Activated CD4-positive, alpha-beta T cell treated with anti-CD3 and anti-CD28 coated beads, Interleukin-2, amount 10 ng/mL, durations not matched to agents 24 days and 14 days (primary cell): ENCODE measurements around the gene KIAA0319L. TPM values are rescaled to one million over a fixed set of nuclear protein-coding genes. Genes with fewer than 3 reads are reported as not detected.
A peak's percentile ranks its signal among the peaks of the same experiment; 100 is the strongest.

Experiments
- DNase-seq: peaks from one replicate; pipeline ENCODE4 v3.0.0; 2022
- H3K27ac Mint-ChIP-seq: one replicate; pipeline ENCODE4 v1.8.0; 2022; ENCODE audit warnings: mild to moderate bottlenecking, mixed read lengths
- H3K27me3 Mint-ChIP-seq: one replicate; pipeline ENCODE4 v1.8.0; 2022; ENCODE audit warnings: mixed read lengths
- H3K36me3 Mint-ChIP-seq: one replicate; pipeline ENCODE4 v1.8.0; 2022; ENCODE audit warnings: low read depth, mild to moderate bottlenecking, mixed read lengths
- H3K4me1 Mint-ChIP-seq: one replicate; pipeline ENCODE4 v1.8.0; 2021; ENCODE audit warnings: mixed read lengths
- H3K4me3 Mint-ChIP-seq: one replicate; pipeline ENCODE4 v1.8.0; 2022; ENCODE audit warnings: mild to moderate bottlenecking, moderate library complexity, mixed read lengths
- H3K9me3 Mint-ChIP-seq: one replicate; pipeline ENCODE4 v1.8.0; 2021; ENCODE audit warnings: mixed read lengths
- intact Hi-C: fragments of 100-400 bp; cut with micrococcal nuclease; formaldehyde crosslinking; loops from one replicate; pipeline ENCODE4 v1.15.1; 2023
- total RNA-seq: library from RNA; stranded (reverse); gene quantifications from 2 replicates; pipeline ENCODE4 v1.2.3, GENCODE V29; 2022

The KIAA0319L gene
- 35.2 and 35.3 TPM in 2 replicates for total RNA-seq

- Mint-ChIP-seq H3K4me1 (peaks cover 46% of the 10 kb centered on the region), H3K4me3 (peak within 1 kb of the TSS; percentile 98), H3K9me3 (no peaks in the 10 kb centered on the region), H3K27me3 (no peaks in the 10 kb centered on the region), H3K27ac (peak within 1 kb of the TSS; percentile 98), H3K36me3 (peaks cover 29% of the 10 kb centered on the region)
- intact Hi-C loops, result loop anchor here (1.0 to 10.0 kb wide), 6 partner anchors 18 to 692 kb away; partner anchors contain the start of genes CLSPN, SFPQ and ZMYM4
- DNase-seq, result no peak
These were observed at the start of gene KIAA0319L for GRCh38 chr1:35557118-35557610. Gene KIAA0319L, minus strand, starts transcription at chr1:35557403. Its CDS starts 2,912 bp downstream, at chr1:35554491.

- Mint-ChIP-seq H3K4me3 (no peak overlapping the region), H3K9me3 (no peaks in the 10 kb centered on the region), H3K4me1 (peaks cover 6% of the 10 kb centered on the region), H3K27me3 (no peaks in the 10 kb centered on the region), H3K36me3 (peaks cover 51% of the 10 kb centered on the region), H3K27ac (no peak overlapping the region)
- intact Hi-C loops, result no loop called here
- no peak for DNase-seq
These were observed 48.6 kb upstream of the KIAA0319L start for GRCh38 chr1:35605867-35606182.

DNA sequence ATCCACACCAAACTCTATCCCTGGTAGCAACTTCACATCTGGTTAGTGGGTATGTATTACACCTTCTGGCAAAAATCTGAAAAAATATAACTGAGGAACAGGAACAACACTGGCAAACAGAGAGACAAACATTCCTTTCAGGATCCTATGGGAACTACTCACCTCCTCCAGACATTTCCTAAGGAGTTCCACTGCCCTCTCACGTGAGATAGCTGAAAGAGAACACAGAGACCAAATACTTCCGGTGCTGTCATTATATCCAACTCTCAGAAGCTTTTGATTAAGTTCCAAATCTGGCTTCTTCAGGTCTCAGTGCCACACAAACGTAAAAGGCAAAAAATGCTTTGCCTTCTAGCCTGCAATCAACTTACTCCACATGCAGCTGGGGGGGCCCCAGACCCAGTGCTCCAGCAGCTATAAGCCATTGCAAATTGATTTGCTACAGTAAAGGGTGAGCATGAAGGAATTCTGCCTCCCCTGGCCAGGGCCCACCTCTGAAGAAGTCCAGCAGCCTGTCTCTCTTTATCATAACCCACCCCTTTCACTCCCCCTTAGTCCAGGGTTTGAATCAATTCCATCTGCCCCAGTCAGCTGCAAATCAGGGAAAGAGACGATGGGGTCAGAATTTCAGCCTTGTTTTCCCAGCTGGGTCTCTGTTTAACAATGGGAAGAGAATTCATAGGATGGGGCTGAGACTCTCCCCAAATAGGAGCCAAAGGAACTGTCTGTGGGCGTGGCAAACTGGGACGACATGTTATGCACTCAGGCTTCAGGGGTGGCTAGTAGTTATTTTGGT is 48.1 kb upstream of the KIAA0319L start:
- DNase-seq, result no peak
- Mint-ChIP-seq H3K4me3 (no peak overlapping the region), H3K27me3 (no peaks in the 10 kb centered on the region), H3K36me3 (peaks cover 52% of the 10 kb centered on the region), H3K4me1 (peaks cover 6% of the 10 kb centered on the region), H3K27ac (no peak overlapping the region), H3K9me3 (no peaks in the 10 kb centered on the region)
- intact Hi-C loops, result no loop called here

DNA sequence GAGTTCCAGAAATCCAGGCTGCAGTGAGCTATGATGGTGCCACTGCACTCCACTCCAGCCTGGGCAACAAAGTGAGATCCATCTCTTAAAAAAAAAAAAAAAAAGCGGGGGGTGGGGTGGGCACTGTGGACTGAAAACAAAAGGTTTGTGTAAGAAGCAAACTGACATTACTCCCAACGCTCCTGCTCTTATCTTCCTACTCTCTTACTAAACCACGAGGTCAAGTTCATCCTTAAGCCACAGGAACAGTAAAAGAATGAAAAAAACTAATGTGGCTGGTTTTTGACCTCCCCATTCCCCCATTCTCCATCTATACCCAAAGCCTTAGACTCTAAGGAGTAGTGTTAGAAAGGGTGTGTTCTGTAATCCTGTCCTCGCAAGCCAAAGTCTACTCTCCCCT is 46.7 kb upstream of the KIAA0319L start:
- H3K27ac Mint-ChIP-seq, result no peak overlapping the region
- intact Hi-C loops, result no loop called here
- H3K9me3 Mint-ChIP-seq, result no peaks in the 10 kb centered on the region
- peaks cover 4% of the 10 kb centered on the region for H3K4me1 Mint-ChIP-seq
- peaks cover 51% of the 10 kb centered on the region for H3K36me3 Mint-ChIP-seq
- DNase-seq, result no peak
- H3K4me3 Mint-ChIP-seq, result no peak overlapping the region
- no peaks in the 10 kb centered on the region for H3K27me3 Mint-ChIP-seq

- no peak overlapping the region for H3K27ac Mint-ChIP-seq
- no peak for DNase-seq
- H3K36me3 Mint-ChIP-seq, result peaks cover 48% of the 10 kb centered on the region
- H3K4me1 Mint-ChIP-seq, result peaks cover 4% of the 10 kb centered on the region
- H3K4me3 Mint-ChIP-seq, result no peak overlapping the region
- H3K27me3 Mint-ChIP-seq, result no peaks in the 10 kb centered on the region
- H3K9me3 Mint-ChIP-seq, result no peaks in the 10 kb centered on the region
- intact Hi-C loops, result no loop called here
These were observed 46.3 kb upstream of the KIAA0319L start for GRCh38 chr1:35603468-35603867.

DNA sequence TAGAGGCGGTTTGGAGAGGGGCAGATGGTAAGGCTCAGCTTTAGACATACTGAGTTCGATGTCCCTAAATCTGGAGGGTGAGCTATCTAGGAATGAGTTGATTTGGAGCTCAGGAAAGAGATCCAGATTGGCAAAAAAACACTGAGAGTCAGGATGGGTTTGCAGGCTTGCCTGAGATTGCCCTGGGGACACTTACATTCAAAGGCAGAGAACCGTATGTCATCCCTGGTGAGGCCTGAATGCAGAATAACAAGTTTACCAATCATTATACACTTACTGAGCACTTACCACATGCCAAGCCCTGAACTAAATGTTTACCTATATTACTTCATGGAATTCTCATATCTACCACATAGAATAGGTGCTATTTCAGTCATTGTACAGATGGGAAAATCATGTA is 43.4 kb upstream of the KIAA0319L start:
- Mint-ChIP-seq H3K36me3 (peaks cover 37% of the 10 kb centered on the region), H3K27ac (no peak overlapping the region), H3K27me3 (no peaks in the 10 kb centered on the region), H3K9me3 (no peaks in the 10 kb centered on the region), H3K4me1 (no peaks in the 10 kb centered on the region), H3K4me3 (no peak overlapping the region)
- no peak for DNase-seq
- intact Hi-C loops, result no loop called here

- intact Hi-C loops, result no loop called here
- no peaks in the 10 kb centered on the region for H3K4me1 Mint-ChIP-seq
- no peak overlapping the region for H3K27ac Mint-ChIP-seq
- no peak for DNase-seq
- H3K9me3 Mint-ChIP-seq, result no peaks in the 10 kb centered on the region
- no peak overlapping the region for H3K4me3 Mint-ChIP-seq
- no peaks in the 10 kb centered on the region for H3K27me3 Mint-ChIP-seq
- peaks cover 32% of the 10 kb centered on the region for H3K36me3 Mint-ChIP-seq
These were observed 42.2 kb upstream of the KIAA0319L start for GRCh38 chr1:35599411-35599810.

- peaks cover 28% of the 10 kb centered on the region for H3K36me3 Mint-ChIP-seq
- intact Hi-C loops, result no loop called here
- H3K4me3 Mint-ChIP-seq, result no peak overlapping the region
- H3K9me3 Mint-ChIP-seq, result no peaks in the 10 kb centered on the region
- H3K27me3 Mint-ChIP-seq, result no peaks in the 10 kb centered on the region
- H3K27ac Mint-ChIP-seq, result no peak overlapping the region
- no peak for DNase-seq
- H3K4me1 Mint-ChIP-seq, result no peaks in the 10 kb centered on the region
These were observed 41.7 kb upstream of the KIAA0319L start for GRCh38 chr1:35598895-35599294.

DNA sequence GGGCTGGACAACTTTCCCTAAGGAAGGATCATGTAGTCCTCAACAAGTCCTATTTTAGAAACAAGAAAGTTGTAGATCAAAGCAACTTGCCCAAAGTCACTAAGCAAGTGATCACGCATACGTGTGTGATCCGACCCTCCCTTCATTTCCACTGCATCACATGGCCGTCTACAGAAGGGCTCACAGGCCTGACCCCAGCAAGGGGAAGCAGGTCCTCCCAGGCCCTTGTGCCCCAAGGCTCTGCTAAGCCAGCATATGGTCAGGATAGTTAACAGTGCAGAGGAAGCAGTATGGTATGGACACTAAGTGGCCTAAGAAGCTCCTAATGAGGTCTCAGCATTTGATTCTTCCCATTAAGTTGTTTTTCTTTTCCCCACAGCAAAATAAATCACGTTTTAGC is 40.7 kb upstream of the KIAA0319L start:
- intact Hi-C loops, result no loop called here
- Mint-ChIP-seq H3K36me3 (peaks cover 18% of the 10 kb centered on the region), H3K27ac (no peak overlapping the region), H3K4me1 (peaks cover 4% of the 10 kb centered on the region), H3K27me3 (no peaks in the 10 kb centered on the region), H3K9me3 (no peaks in the 10 kb centered on the region), H3K4me3 (no peak overlapping the region)
- no peak for DNase-seq

DNA sequence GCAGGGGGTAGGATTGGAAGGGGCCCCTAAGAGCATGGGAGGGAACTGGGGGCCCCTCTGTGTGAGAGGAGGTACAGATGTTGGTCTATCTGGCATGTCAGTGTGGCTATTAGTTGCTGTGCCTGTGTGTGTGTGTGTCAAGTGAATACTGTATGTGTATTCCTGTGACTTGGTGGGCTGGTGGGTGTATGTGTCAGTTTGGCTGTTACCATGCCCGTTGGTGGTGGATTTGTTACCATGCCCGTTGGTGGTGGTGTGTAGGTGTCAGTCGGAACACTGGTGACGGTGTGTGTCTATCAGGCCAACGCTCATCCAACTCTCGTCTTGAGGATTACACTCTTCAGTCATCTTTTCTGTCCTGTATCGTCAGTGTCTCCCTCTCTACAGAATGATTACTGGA is 38.5 kb upstream of the KIAA0319L start:
- Mint-ChIP-seq H3K27me3 (no peaks in the 10 kb centered on the region), H3K36me3 (peaks cover 16% of the 10 kb centered on the region), H3K4me1 (peaks cover 6% of the 10 kb centered on the region), H3K27ac (peak overlapping the region; percentile 4), H3K4me3 (no peak overlapping the region), H3K9me3 (no peaks in the 10 kb centered on the region)
- intact Hi-C loops, result no loop called here
- DNase-seq, result no peak

GRCh38 chr1:35594005-35594760 is 37.0 kb upstream of the KIAA0319L start:
- no peak overlapping the region for H3K27ac Mint-ChIP-seq

DNA sequence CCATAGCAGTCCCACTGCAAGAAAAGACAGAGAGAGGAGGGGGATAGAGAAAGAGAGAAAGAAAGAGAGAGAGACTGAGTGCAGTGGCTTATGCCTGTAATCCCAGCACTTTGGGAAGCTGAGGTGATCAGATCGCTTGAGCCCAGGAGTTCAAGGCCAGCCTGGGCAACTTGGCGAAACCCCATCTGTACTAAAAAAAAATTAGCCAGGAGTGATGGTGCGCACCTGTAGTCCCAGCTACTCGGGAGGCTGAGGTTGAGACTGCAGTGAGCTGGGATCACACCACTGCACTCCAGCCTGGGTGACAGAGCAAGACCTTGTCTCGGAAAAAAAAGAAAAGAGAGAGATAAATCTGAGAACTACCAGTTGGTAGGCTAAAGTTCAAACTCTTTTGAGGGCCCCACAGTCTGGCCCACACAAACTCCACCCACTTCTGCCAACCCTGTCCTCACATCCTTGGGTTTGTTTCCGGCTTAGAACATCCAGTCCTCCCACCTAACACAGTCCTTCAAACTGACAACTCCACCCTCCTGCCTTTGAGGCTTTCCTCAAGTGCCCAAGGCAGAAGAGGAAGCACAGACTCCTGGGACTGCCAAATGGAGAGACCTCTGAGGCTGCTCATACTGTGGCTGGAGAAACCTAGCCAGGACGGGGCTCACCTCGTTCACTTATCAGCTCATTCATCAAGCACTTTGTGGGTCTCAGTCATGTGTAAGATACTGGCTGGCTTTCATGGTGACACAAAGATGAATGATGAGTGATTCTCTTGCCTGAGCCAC is 36.0 kb upstream of the KIAA0319L start:
- DNase-seq, result no peak
- Mint-ChIP-seq H3K4me3 (no peak overlapping the region), H3K27me3 (no peaks in the 10 kb centered on the region), H3K36me3 (peaks cover 7% of the 10 kb centered on the region), H3K27ac (no peak overlapping the region), H3K4me1 (peaks cover 6% of the 10 kb centered on the region), H3K9me3 (no peaks in the 10 kb centered on the region)
- intact Hi-C loops, result no loop called here

More at GRCh38 chr1:35594005-35594760, 37.0 kb upstream of the KIAA0319L start:
- Mint-ChIP-seq H3K4me3 (no peak overlapping the region), H3K9me3 (no peaks in the 10 kb centered on the region), H3K4me1 (peaks cover 6% of the 10 kb centered on the region), H3K36me3 (peaks cover 9% of the 10 kb centered on the region), H3K27me3 (no peaks in the 10 kb centered on the region)
- no peak for DNase-seq
- intact Hi-C loops, result no loop called here

- intact Hi-C loops, result no loop called here
- Mint-ChIP-seq H3K36me3 (peaks cover 6% of the 10 kb centered on the region), H3K4me1 (peaks cover 6% of the 10 kb centered on the region), H3K4me3 (no peak overlapping the region), H3K9me3 (no peaks in the 10 kb centered on the region), H3K27ac (no peak overlapping the region), H3K27me3 (no peaks in the 10 kb centered on the region)
- DNase-seq, result no peak
These were observed 34.0 kb upstream of the KIAA0319L start for GRCh38 chr1:35591211-35591610.
